ENCODE measurements around the gene SCCPDH. TPM values are rescaled to one million over a fixed set of nuclear protein-coding genes. Genes with fewer than 3 reads are reported as not detected.
A peak's percentile ranks its signal among the peaks of the same experiment; 100 is the strongest.

Gene SCCPDH
- total and polyA plus RNA-seq, 3 donors from 2014 or later, result 103 to 289 (median 132) TPM

DNA sequence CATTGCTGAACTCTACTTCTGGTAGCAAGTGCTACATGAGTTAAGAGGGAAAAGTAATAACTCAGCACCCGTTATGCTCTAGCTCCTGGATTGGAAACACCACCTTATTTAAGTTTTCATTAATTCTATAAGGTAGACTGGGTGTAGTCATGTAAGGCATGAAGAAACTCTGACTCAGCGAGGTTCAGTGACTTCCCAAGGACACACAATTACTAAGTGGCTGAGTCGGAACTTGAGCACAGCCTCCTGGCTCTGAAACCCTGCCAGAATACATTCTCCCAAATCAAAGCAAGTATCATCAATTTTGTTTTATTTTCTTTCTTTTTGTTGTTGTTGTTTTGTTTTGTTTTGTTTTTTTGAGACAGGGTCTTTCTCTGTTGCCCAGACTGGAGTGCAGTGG is 29.1 kb upstream of the SCCPDH start:
- TF ChIP-seq, protein P1, sequence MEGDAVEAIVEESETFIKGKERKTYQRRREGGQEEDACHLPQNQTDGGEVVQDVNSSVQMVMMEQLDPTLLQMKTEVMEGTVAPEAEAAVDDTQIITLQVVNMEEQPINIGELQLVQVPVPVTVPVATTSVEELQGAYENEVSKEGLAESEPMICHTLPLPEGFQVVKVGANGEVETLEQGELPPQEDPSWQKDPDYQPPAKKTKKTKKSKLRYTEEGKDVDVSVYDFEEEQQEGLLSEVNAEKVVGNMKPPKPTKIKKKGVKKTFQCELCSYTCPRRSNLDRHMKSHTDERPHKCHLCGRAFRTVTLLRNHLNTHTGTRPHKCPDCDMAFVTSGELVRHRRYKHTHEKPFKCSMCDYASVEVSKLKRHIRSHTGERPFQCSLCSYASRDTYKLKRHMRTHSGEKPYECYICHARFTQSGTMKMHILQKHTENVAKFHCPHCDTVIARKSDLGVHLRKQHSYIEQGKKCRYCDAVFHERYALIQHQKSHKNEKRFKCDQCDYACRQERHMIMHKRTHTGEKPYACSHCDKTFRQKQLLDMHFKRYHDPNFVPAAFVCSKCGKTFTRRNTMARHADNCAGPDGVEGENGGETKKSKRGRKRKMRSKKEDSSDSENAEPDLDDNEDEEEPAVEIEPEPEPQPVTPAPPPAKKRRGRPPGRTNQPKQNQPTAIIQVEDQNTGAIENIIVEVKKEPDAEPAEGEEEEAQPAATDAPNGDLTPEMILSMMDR (IDR thresholded peaks at IDR 0.05), result no peak
- no peak for TF ChIP-seq POLR2A (IDR thresholded peaks at IDR 0.05)
- no peak overlapping the region for H3K4me3 ChIP-seq
- H3K4me1 ChIP-seq, result peaks cover 4% of the 10 kb centered on the region
- no peak for DNase-seq
- no peaks in the 10 kb centered on the region for H3K36me3 ChIP-seq (ENCODE audit: low read depth, missing control alignments)
- intact Hi-C loops (cut with DNase I; ENCODE audit: low total_unique reads), result no loop called here
- no peaks in the 10 kb centered on the region for H3K9me3 ChIP-seq
- 77 to 84% methylated on average over 3 of the region's 3 CpGs for WGBS, 2 donors
- H3K27ac ChIP-seq, result no peak overlapping the region
- H3K27me3 ChIP-seq, result no peaks in the 10 kb centered on the region

DNA sequence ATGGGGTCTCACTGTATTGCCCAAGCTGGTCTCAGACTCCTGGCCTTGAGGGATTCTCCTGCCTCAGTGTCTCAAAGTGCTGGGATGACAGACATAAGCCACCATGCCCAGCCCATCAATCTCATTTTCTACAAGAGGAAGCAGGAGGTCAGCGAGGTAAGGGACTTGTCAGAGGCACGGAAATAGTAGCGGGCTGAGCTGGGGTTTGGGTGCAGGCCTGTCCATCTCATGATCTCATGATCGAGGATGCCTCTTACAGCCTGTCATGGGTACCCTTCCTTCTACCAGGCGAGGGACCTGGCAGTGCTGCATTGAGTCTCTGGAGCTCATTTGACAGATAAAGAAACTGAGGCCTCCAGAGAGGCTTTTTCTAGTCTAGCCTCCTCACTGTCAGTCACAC is 28.5 kb upstream of the SCCPDH start:
- Histone ChIP-seq H3K27me3 (no peaks in the 10 kb centered on the region), H3K36me3 (ENCODE audit: low read depth, missing control alignments) (no peaks in the 10 kb centered on the region), H3K4me1 (peaks cover 4% of the 10 kb centered on the region), H3K27ac (no peak overlapping the region), H3K9me3 (no peaks in the 10 kb centered on the region), H3K4me3 (no peak overlapping the region)
- TF ChIP-seq, protein P1 (IDR thresholded peaks at IDR 0.05), result no peak
- no peak for TF ChIP-seq POLR2A (IDR thresholded peaks at IDR 0.05)
- DNase-seq, result no peak
- whole genome bisulfite sequencing, 2 donors, result 93 to 95% methylated on average over 3 to 5 of the region's 5 CpGs
- intact Hi-C loops (cut with DNase I; ENCODE audit: low total_unique reads), result no loop called here

DNA sequence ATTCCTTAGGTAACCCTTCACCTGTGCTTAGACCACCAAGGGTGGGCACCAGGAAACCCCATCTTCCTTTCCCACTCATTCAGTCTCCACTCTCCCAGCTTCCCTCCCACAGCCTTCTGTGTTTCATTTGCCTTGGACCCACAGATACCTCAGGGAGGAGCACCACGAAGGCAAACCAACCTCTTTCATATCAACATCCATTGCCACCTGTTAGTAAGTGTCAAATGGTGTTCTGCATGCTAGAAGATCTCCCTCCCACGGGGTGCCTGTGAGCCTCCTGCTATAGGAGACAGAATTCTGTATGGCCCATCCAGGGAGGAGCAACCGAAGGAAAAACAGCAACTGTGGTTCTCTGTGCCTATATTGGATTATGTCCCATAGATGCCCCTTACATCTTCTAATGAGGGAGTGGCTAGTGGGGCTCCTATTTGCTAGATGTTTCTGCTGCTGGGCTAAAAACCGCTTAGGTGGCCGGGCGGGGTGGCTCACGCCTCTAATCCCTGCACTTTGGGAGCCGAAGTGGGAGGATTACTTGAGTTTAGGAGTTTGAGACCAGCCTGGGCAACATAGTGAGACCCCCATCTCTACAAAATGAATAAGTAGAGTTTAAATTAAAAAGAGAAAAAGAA is 25.6 kb upstream of the SCCPDH start:
- Histone ChIP-seq H3K27ac (no peak overlapping the region), H3K4me3 (no peak overlapping the region), H3K27me3 (no peaks in the 10 kb centered on the region), H3K9me3 (no peaks in the 10 kb centered on the region), H3K36me3 (ENCODE audit: low read depth, missing control alignments) (no peaks in the 10 kb centered on the region), H3K4me1 (no peaks in the 10 kb centered on the region)
- DNase-seq, result no peak
- 82 to 86% methylated on average over 8 of the region's 8 CpGs for WGBS, 2 donors
- intact Hi-C loops (cut with DNase I; ENCODE audit: low total_unique reads), result no loop called here
- no peak for TF ChIP-seq POLR2A (IDR thresholded peaks at IDR 0.05)
- TF ChIP-seq, protein P1 (IDR thresholded peaks at IDR 0.05), result no peak

DNA sequence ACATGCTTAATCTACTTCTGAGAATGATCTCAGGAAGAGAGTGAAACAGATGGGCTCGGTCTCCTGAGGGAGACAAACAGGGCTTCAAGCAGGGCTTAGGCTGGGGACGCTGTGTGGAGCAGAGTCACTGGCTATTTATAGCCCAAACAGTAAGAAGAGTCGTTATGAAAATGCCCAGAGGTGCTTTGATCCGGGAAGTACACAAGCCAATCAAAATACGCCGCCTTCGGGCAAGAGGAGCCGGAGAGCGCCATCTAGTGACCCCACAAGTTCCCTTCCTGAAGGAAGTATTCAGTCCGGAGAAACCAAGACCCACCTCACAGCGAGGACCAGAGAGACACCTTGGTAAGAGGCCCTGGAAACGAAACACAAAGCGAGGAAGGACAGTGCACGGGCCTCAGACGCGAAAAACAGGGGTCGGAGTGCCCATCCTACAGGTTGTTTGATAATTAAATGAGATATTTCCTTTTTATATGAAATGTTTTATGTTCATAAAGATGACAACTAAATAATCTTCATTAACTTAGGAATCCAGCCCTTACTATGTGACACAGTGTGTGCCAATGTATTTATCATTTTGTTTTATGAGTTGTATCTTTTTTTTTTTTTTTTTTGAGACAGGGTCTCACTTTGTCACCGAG is 25.0 kb upstream of the SCCPDH start:
- WGBS, 2 donors, result 12 to 15% methylated on average over 18 of the region's 18 CpGs
- no peak overlapping the region for H3K4me3 ChIP-seq
- H3K36me3 ChIP-seq (ENCODE audit: low read depth, missing control alignments), result no peaks in the 10 kb centered on the region
- intact Hi-C loops (cut with DNase I; ENCODE audit: low total_unique reads), result no loop called here
- peak; percentile 91 for DNase-seq
- no peaks in the 10 kb centered on the region for H3K27me3 ChIP-seq
- no peak overlapping the region for H3K27ac ChIP-seq
- no peaks in the 10 kb centered on the region for H3K4me1 ChIP-seq
- TF ChIP-seq, protein P1 (IDR thresholded peaks at IDR 0.05), result peak; percentile 44 to 78 (median 68)
- TF ChIP-seq POLR2A (IDR thresholded peaks at IDR 0.05), result no peak
- no peaks in the 10 kb centered on the region for H3K9me3 ChIP-seq

DNA sequence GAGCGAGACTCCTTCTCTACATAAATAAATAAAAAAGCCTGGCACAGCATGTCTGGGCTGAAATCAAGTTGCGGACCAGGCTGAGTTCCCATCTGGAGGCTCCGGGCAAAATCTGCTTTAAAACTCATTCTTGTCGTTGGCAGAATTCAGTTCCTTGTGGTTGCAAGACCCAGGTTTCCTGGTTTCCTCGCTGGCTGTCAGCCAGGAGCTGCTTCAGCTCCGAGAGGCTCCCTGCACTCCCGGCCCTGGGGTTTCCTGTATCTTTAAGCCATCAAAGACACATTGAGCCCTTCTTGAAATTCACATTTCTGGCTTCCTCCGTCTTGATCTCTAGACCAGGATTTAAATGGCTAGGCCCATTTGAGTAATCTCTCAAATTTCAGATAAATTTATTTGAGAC is 20.6 kb upstream of the SCCPDH start:
- no peaks in the 10 kb centered on the region for H3K36me3 ChIP-seq (ENCODE audit: low read depth, missing control alignments)
- intact Hi-C loops (cut with DNase I; ENCODE audit: low total_unique reads), result no loop called here
- TF ChIP-seq, protein P1 (IDR thresholded peaks at IDR 0.05), result no peak
- no peak for TF ChIP-seq POLR2A (IDR thresholded peaks at IDR 0.05)
- H3K9me3 ChIP-seq, result no peaks in the 10 kb centered on the region
- no peaks in the 10 kb centered on the region for H3K27me3 ChIP-seq
- no peak for DNase-seq
- no peak overlapping the region for H3K4me3 ChIP-seq
- H3K27ac ChIP-seq, result no peak overlapping the region
- H3K4me1 ChIP-seq, result no peaks in the 10 kb centered on the region
- 63 to 65% methylated on average over 8 of the region's 8 CpGs for WGBS, 2 donors

Measured in testis (tissue), 3 donors.